Immature natural killer cell (primary cell): ENCODE measurements around the gene PDCD2. TPM values are rescaled to one million over a fixed set of nuclear protein-coding genes. Genes with fewer than 3 reads are reported as not detected.

Source experiments
- DNase-seq, 3 donors: peaks; one replicate each; pipeline ENCODE4 v3.0.0; 2022; ENCODE audit warnings: mixed read lengths in 1 of 3
- H3K27ac Mint-ChIP-seq, 6 donors: one replicate each; pipeline ENCODE4 v1.8.0; 2020; ENCODE audit warnings: mixed read lengths in 6 of 6, mild to moderate bottlenecking in 5 of 6, inconsistent platforms in 4 of 6, moderate library complexity in 3 of 6
- H3K27me3 Mint-ChIP-seq, 3 donors: one replicate each; pipeline ENCODE4 v1.8.0; 2020 to 2021; ENCODE audit warnings: low read depth in 3 of 3, mild to moderate bottlenecking in 3 of 3, mixed read lengths in 3 of 3, moderate library complexity in 3 of 3, inconsistent platforms in 1 of 3
- H3K36me3 Mint-ChIP-seq, 3 donors: one replicate each; pipeline ENCODE4 v1.8.0; 2020; ENCODE audit warnings: mixed read lengths in 3 of 3, inconsistent platforms in 2 of 3, mild to moderate bottlenecking in 2 of 3
- H3K4me1 Mint-ChIP-seq, 2 donors: one replicate each; pipeline ENCODE4 v1.8.0; 2020; ENCODE audit warnings: inconsistent platforms in 2 of 2, mild to moderate bottlenecking in 2 of 2, mixed read lengths in 2 of 2, moderate library complexity in 1 of 2
- H3K4me3 Mint-ChIP-seq, 5 donors: one replicate each; pipeline ENCODE4 v1.8.0; 2020; ENCODE audit warnings: mild to moderate bottlenecking in 5 of 5, mixed read lengths in 5 of 5, inconsistent platforms in 3 of 5, moderate library complexity in 3 of 5
- H3K9me3 Mint-ChIP-seq, 6 donors: one replicate each; pipeline ENCODE4 v1.8.0; 2020; ENCODE audit warnings: mild to moderate bottlenecking in 6 of 6, mixed read lengths in 6 of 6, inconsistent platforms in 4 of 6, moderate library complexity in 3 of 6
- polyA plus RNA-seq, 3 donors: library from polyadenylated mRNA; unstranded; fragments of 300-500 nt; fragmentation: Illumina TruSeq; gene quantifications; one replicate each; pipeline ENCODE4 v1.2.3, GENCODE V29; 2021

The PDCD2 gene
- polyA plus RNA-seq, 3 donors from 2014 or later: 102 to 146 (median 107) TPM

- DNase-seq: no peak
- Mint-ChIP-seq H3K4me3 (no peak overlapping the region), H3K27me3 (peaks cover 0 to 1% (median 0%) of the 10 kb centered on the region in 3 donors), H3K36me3 (peaks cover 19 to 28% (median 20%) of the 10 kb centered on the region in 3 donors), H3K9me3 (no peaks in the 10 kb centered on the region), H3K4me1 (no peaks in the 10 kb centered on the region), H3K27ac (no peak overlapping the region)
Observed at GRCh38 chr6:170572704-170573466, 11.6 kb downstream of the PDCD2 start.

- H3K36me3 Mint-ChIP-seq: peaks cover 15 to 42% (median 21%) of the 10 kb centered on the region in 3 donors
- no peaks in the 10 kb centered on the region for H3K9me3 Mint-ChIP-seq
- H3K4me1 Mint-ChIP-seq: peaks cover 0 to 27% of the 10 kb centered on the region in 2 donors
- H3K27ac Mint-ChIP-seq: no peak overlapping the region
- no peak for DNase-seq
- H3K4me3 Mint-ChIP-seq: no peak overlapping the region
- H3K27me3 Mint-ChIP-seq: no peaks in the 10 kb centered on the region
Observed at GRCh38 chr6:170564936-170565530, 19.4 kb downstream of the PDCD2 start.

GRCh38 chr6:170561555-170561954, 22.9 kb downstream of the PDCD2 start:
- H3K9me3 Mint-ChIP-seq: no peaks in the 10 kb centered on the region
- no peak for DNase-seq
- no peak overlapping the region for H3K27ac Mint-ChIP-seq
- H3K4me1 Mint-ChIP-seq: peaks cover 5 to 47% of the 10 kb centered on the region in 2 donors
- no peak overlapping the region for H3K4me3 Mint-ChIP-seq
- H3K36me3 Mint-ChIP-seq: peaks cover 6 to 25% (median 16%) of the 10 kb centered on the region in 3 donors
- no peaks in the 10 kb centered on the region for H3K27me3 Mint-ChIP-seq

GRCh38 chr6:170555305-170555704, 29.1 kb downstream of the PDCD2 start:
- H3K36me3 Mint-ChIP-seq: peaks cover 0 to 9% (median 0%) of the 10 kb centered on the region in 3 donors
- peaks cover 0 to 2% (median 0%) of the 10 kb centered on the region in 3 donors for H3K27me3 Mint-ChIP-seq
- peaks cover 13 to 22% of the 10 kb centered on the region in 2 donors for H3K4me1 Mint-ChIP-seq
- H3K9me3 Mint-ChIP-seq: no peaks in the 10 kb centered on the region
- no peak overlapping the region for H3K27ac Mint-ChIP-seq
- H3K4me3 Mint-ChIP-seq: no peak overlapping the region
- no peak for DNase-seq

GRCh38 chr6:170554796-170555137, 29.7 kb downstream of the PDCD2 start:
- Mint-ChIP-seq H3K9me3 (no peaks in the 10 kb centered on the region), H3K27ac (no peak overlapping the region)

GRCh38 chr6:170554013-170554795, 30.2 kb downstream of the PDCD2 start, which contains the start of gene TBP:
TSS of gene TBP (plus strand) at chr6:170554369. CDS start at chr6:170557030, 2,661 bp downstream.
- peak; percentile 97 for DNase-seq
- Mint-ChIP-seq H3K9me3 (no peaks in the 10 kb centered on the region), H3K27me3 (peaks cover 0 to 2% (median 0%) of the 10 kb centered on the region in 3 donors), H3K36me3 (peaks cover 0 to 6% (median 0%) of the 10 kb centered on the region in 3 donors), H3K4me3 (no peak within 1 kb of the TSS), H3K4me1 (peaks cover 12 to 21% of the 10 kb centered on the region in 2 donors), H3K27ac (no peak within 1 kb of the TSS)

More at GRCh38 chr6:170554796-170555137, 29.7 kb downstream of the PDCD2 start:
- Mint-ChIP-seq H3K36me3 (peaks cover 0 to 9% (median 0%) of the 10 kb centered on the region in 3 donors), H3K4me1 (peaks cover 18% of the 10 kb centered on the region in 2 donors), H3K4me3 (no peak overlapping the region), H3K27me3 (peaks cover 0 to 2% (median 0%) of the 10 kb centered on the region in 3 donors)
- DNase-seq: no peak

- peaks cover 0 to 2% (median 0%) of the 10 kb centered on the region in 3 donors for H3K27me3 Mint-ChIP-seq
- H3K4me1 Mint-ChIP-seq: peaks cover 8 to 22% of the 10 kb centered on the region in 2 donors
- DNase-seq: no peak
Observed at GRCh38 chr6:170553534-170554012, 30.9 kb downstream of the PDCD2 start.

GRCh38 chr6:170552765-170553533, 31.5 kb downstream of the PDCD2 start, which contains the start of gene PSMB1:
TSS of gene PSMB1 (minus strand) at chr6:170553307. CDS start at chr6:170553242, 65 bp downstream.
- peak; percentile 79 to 82 (median 79) for DNase-seq
- Mint-ChIP-seq H3K9me3 (no peaks in the 10 kb centered on the region), H3K27me3 (peaks cover 0 to 2% (median 0%) of the 10 kb centered on the region in 3 donors), H3K27ac (no peak within 1 kb of the TSS), H3K4me3 (no peak within 1 kb of the TSS), H3K4me1 (peaks cover 3 to 22% of the 10 kb centered on the region in 2 donors), H3K36me3 (peaks cover 0 to 10% (median 6%) of the 10 kb centered on the region in 3 donors)

More at GRCh38 chr6:170553534-170554012, 30.9 kb downstream of the PDCD2 start:
- H3K36me3 Mint-ChIP-seq: peaks cover 0 to 5% (median under 1%) of the 10 kb centered on the region in 3 donors
- no peak overlapping the region for H3K27ac Mint-ChIP-seq
- H3K4me3 Mint-ChIP-seq: no peak overlapping the region
- no peaks in the 10 kb centered on the region for H3K9me3 Mint-ChIP-seq

- Mint-ChIP-seq H3K4me3 (no peak overlapping the region), H3K27ac (no peak overlapping the region), H3K36me3 (peaks cover 8 to 46% (median 26%) of the 10 kb centered on the region in 3 donors), H3K9me3 (no peaks in the 10 kb centered on the region), H3K4me1 (peaks cover 12 to 20% of the 10 kb centered on the region in 2 donors), H3K27me3 (peaks cover 0 to 2% (median 0%) of the 10 kb centered on the region in 3 donors)
- DNase-seq: no peak
Observed at GRCh38 chr6:170545405-170545804, 39.0 kb downstream of the PDCD2 start.

- Mint-ChIP-seq H3K27ac (no peak overlapping the region), H3K4me1 (peaks cover 8 to 31% of the 10 kb centered on the region in 2 donors), H3K27me3 (peaks cover 0 to 3% (median 0%) of the 10 kb centered on the region in 3 donors), H3K9me3 (no peaks in the 10 kb centered on the region), H3K4me3 (no peak overlapping the region), H3K36me3 (peaks cover 10 to 50% (median 28%) of the 10 kb centered on the region in 3 donors)
- no peak for DNase-seq
Observed at GRCh38 chr6:170542031-170542719, 42.3 kb downstream of the PDCD2 start.

GRCh38 chr6:170537329-170537728, 47.1 kb downstream of the PDCD2 start:
- H3K4me3 Mint-ChIP-seq: no peak overlapping the region
- H3K27me3 Mint-ChIP-seq: peaks cover 0 to 3% (median 0%) of the 10 kb centered on the region in 3 donors
- DNase-seq: no peak
- H3K36me3 Mint-ChIP-seq: peaks cover 19 to 62% (median 38%) of the 10 kb centered on the region in 3 donors
- peaks cover 7 to 31% of the 10 kb centered on the region in 2 donors for H3K4me1 Mint-ChIP-seq
- no peak overlapping the region for H3K27ac Mint-ChIP-seq
- no peaks in the 10 kb centered on the region for H3K9me3 Mint-ChIP-seq

GRCh38 chr6:170536671-170537070, 47.8 kb downstream of the PDCD2 start:
- peaks cover 0 to 3% (median 0%) of the 10 kb centered on the region in 3 donors for H3K27me3 Mint-ChIP-seq
- H3K4me1 Mint-ChIP-seq: peaks cover 7 to 31% of the 10 kb centered on the region in 2 donors
- DNase-seq: no peak
- H3K27ac Mint-ChIP-seq: peak overlapping the region in 1 of 6 donors; percentile 26
- peaks cover 19 to 62% (median 38%) of the 10 kb centered on the region in 3 donors for H3K36me3 Mint-ChIP-seq
- no peak overlapping the region for H3K4me3 Mint-ChIP-seq
- H3K9me3 Mint-ChIP-seq: no peaks in the 10 kb centered on the region
